SK-N-DZ (cell line): Measurements from ENCODE around the gene CC2D2B.
"Not testable (repeated sequence)": the region's sequence is repeated elsewhere in the genome, so short reads cannot be mapped to it uniquely, and the experiment has no call there.

ENCODE experiments used
- DNase-seq: peaks from one replicate; pipeline ENCODE4 v3.0.0-alpha.2; 2015; ENCODE audit warnings: low spot score

The CC2D2B gene

DNA sequence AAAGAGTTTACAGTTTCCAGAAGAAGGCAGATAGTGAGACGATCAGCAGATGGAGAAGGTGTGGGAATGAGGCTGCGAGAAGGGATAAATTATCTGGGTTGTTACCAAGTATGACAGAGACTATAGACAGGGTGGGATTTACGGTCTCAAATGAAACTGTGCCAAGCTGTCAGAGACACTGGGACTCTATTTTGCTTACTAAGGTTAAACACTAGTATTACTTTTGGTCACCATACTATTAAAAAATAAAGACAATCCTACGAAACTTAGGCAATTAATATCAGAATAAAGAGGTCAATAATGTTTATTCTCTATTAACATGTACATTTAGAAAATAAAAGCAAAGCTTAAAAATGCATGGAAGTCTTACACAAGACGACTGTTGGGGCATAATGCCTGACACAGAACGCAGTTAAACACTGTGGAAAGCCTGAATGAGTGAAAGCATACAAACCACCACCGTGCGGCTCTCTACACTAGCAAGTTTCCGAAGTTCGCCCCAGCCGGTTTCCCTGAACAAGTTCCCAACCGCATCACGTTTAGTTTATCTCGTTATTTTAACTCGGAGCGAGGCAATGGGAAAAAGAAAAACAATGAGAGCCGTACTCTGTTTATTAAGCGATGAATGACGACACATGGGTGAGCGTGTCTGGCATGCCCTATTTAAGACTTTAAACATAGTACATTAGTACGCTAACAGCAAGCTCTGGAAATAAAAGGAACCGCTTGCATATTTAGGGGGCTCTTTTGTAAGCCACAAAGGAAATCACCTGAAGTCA, 909 bp upstream of the CC2D2B start:
- peak; percentile 41 for DNase-seq

GRCh38 chr10:95908450-95908849, 675 bp downstream of the CC2D2B start:
- DNase-seq, result no peak

DNA sequence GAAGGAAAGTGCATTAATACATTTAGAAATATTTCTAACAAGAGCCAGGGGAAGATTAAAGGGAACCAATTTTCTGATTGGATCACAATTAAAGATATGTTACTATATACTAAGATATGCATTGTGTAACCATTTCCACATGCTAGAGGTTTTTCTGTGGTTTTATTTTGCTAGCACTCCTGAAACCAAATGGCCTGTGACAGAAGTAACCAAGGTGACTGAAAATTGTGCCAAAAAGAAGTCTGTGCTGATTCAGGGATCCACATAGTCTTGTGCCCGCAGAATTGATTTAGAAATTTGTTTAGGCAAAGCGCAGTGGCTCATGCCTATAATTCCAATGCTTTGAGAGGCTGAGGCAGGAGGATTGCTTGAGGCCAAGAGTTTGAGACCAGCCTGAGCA, 1.8 kb downstream of the CC2D2B start:
- no peak for DNase-seq

DNA sequence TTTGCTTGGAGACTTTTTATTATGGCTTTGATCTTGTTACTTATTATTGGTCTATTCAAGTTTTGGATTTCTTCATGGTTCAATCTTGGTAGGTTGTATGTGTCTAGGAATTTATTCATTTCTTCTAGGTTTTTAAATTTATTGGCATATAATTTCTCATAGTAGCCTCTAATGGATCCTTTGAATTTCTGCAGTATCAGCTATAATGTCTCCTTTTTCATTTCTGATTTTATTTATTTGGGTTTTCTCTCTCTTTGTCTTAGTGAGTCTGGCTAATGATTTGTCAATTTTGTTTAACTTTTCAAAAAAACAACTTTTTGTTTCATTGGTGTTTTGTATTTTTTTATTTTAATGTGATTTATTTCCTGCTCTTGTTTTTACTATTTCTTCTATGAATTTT, 8.3 kb downstream of the CC2D2B start:
- DNase-seq, result not testable (repeated sequence)

GRCh38 chr10:95920798-95921426, 13.1 kb downstream of the CC2D2B start:
- DNase-seq, result no peak

- DNase-seq, result no peak
These were observed 17.3 kb downstream of the CC2D2B start for GRCh38 chr10:95925033-95925432.

- no peak for DNase-seq
These were observed 27.7 kb downstream of the CC2D2B start for GRCh38 chr10:95935429-95935828.

DNA sequence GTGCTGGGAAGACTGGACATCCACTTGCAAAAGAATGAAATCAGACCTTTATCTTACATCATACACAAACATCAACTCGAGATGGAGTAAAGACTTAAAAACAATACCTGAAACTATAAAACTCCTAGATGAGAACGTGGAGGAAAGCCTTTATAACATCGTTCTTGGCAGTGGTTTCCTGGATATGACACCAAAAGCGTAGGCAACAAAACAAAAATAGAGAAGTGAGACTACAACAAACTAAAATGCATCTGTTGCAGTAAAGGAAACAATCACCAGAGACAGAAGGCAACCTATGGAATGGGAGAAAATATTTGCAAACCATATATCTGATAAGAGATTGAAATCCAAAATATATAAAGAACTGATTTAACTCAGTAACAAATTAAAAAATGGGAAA, 33.3 kb downstream of the CC2D2B start:
- DNase-seq, result no peak

- DNase-seq, result peak; percentile 10
These were observed 55.6 kb downstream of the CC2D2B start for GRCh38 chr10:95963202-95963990.

DNA sequence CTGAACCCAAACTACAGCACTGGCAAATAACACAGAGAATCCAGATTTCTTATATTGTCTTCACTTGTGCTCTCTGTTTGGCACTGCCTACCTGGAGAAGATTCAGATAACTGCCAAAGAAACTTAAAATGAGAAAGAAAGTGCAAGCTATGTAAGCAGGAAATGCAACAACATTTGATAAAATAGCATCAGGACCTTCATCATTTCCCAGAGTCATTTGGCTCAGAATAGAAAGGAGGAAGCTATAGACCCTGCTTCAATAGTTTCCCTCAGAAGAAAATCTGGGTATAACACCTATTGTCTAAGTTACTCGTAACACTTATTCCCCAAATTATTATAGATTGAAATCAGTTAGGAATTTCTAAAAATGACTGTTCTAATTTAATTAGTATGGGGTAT, 56.2 kb downstream of the CC2D2B start:
- no peak for DNase-seq

DNA sequence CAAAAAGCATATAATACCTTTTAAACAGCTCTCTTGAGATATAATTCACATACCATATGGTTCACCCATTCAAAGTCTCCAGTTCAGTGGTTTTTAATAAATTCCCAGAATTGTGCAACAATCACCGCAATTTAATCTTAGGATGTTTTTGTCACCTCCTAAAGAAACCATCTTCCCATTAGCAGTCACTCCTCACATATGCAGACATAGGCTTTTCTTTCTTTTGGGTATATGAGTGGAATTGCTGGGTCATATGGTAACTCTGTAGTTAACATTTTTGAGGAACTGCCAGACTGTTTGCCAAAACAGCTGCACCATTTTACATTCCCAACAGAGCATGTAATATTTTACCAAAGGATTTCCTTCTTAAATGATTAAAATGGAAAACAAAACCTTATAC, 57.0 kb downstream of the CC2D2B start:
- no peak for DNase-seq

DNA sequence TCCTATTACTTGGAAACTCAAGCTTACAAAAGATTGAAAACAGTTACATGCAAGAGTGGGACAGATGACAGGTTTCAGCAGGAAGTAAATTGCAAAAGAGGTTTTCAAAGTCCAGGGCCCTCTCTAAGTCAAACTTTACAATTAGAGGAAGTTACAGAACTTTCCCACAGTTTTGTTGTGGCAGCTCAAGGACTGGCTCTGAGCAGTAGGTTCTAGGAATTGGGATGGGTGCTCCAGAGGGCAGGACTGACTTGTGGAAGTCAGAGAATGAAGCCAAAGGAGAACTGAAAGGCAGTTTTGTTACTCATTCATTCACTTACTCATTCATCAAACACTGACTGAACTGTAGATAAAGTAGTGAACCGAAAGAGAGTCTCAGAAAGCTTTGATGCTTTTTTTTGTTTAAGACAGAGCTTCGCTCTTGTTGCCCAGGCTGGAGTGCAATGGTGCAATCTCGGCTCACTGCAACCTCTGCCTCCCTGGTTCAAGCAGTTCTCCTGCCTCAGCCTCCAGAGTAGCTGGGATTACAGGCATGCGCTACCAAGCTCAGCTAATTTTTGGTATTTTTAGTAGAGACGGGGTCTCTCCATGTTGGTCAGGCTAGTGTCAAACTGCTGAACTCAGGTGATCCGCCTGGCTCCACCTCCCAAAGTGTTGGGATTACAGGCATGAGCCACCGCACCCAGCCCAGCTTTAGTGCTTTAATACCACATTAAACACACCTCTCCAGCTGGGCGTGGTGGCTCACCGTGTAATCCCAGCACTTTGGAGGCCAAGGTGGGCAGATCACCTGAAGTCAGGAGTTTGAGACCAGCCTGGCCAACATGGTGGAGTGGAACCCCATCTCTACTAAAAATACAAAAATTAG, 68.8 kb downstream of the CC2D2B start:
- no peak for DNase-seq

GRCh38 chr10:95982200-95982599, 74.4 kb downstream of the CC2D2B start:
- no peak for DNase-seq

DNA sequence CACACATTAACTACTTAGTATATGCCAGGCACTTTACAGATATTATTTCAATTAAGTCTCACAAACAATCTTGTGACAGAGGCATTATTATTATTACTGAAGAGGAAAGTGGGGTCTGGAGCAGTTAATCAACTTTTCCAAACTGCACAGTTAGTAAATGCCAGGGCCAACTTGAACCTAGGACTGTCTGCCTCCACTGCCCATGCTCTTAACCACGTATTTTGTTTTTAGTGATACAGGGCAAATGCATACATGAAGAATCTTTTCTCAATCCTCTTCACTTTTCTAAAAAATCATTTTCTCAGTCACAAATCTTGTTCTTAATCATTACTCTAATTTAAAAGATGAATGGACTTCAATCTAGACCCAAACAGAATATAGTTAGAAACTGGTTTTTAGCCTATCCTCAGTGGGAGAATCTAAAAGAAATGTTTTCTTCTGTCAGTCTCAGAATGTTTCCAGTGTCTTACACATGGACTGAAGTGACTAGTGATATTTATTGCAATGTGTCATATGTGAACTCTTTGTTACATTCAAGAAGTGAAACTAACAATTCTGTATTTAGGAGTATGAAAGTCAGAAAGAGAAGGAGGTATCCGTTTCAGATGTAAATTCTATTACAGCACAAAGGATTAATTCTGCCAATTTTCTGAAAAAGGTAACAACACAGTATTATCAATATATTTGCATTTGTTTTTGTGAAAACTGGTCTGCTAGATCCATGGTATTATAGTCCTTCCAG, 80.1 kb downstream of the CC2D2B start:
- DNase-seq, result no peak

- no peak for DNase-seq
These were observed 80.9 kb downstream of the CC2D2B start for GRCh38 chr10:95988702-95989101.

- not testable (repeated sequence) for DNase-seq
These were observed 86.6 kb downstream of the CC2D2B start for GRCh38 chr10:95994376-95994775.

DNA sequence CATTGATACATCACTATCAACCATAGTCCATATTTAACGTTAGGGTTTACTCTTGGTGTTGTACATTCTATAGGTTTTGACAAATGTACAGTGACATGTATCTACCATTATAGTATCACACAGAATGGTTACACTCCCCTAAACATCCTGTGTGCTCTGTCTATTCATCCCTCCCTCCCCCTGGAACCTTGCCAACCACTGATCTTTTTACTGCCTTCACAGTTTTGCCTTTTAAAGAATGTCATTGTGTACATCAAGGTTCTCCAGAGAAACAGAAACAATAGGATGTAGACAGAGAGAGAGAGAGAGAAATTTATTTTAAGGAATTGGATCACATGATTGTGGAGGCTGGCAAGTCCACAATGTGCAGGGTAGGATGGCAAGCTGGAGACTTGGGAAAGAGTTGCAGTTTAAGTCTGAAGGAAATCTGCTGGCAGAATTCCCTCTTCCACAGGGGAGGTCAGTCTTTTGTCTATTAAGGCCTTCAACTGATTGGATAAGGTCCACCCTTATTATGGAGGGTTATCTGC, 90.5 kb downstream of the CC2D2B start:
- no peak for DNase-seq

GRCh38 chr10:96013956-96014355, 106.2 kb downstream of the CC2D2B start:
- DNase-seq, result no peak

DNA sequence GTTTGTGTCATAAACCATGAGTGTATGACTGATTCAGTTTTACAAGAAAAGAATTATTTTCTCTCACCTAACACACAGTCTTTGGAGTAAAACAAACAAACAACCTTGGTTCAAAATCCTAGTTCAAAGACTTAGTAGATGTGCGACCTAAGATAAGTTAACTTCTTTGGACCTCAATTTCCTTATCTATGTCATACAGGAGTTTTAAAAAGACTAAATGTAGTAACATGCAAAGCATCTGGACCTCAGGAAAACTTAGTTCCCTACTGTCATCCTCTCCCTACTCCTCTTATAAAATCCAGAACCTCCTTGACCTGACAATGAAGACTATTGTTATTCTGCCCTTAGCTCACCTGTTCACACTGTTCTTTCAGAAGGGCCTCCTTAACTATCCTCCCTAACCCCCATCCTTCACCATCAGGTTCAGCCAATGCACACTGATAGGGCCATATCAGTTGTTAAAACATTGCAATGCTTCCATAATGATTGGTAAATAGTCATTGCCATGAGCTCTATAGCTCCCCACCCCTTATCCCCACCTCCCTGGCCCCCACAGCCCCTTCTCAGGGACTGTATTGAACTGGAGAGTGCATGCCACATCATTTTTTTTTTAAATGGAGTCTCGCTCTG, 106.8 kb downstream of the CC2D2B start:
- no peak for DNase-seq

DNA sequence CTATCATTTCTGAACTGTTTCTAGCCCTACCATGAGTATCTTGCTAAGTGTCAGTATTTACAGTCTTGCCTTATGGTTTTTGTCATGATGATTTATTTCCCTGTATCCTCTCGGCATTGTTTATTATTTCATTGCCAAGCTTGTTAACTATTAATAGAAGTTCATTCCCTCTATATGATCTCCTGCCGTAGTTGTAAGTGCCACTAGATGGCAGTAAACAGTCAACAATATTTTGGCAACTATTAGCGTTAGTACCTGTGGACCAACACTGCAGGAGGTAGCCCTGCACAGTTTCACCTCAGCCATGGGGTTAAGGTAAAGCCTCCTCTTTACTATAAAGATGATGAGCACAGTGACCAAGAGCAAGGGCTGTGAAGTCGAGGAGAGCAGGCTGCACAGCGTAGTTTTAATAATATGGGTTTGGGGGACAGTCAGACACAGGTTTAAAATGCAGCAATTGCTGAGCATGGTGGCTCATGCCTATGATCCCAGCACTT, 109.5 kb downstream of the CC2D2B start:
- DNase-seq, result peak; percentile 60
